GM19023 (cell line): Measurements from ENCODE around the gene GPR68.
"Not testable (repeated sequence)": the region's sequence is repeated elsewhere in the genome, so short reads cannot be mapped to it uniquely, and the experiment has no call there.

ENCODE experiments used
- ATAC-seq: cut with Tn5 transposase; IDR thresholded peaks from one replicate; pipeline ENCODE4 v1.9.1; 2021; ENCODE audit warnings: mild to moderate bottlenecking, moderate library complexity; ENCODE audit not compliant: unreplicated experiment

The GPR68 gene

GRCh38 chr14:91254461-91254860 lies 10.0 kb upstream of the GPR68 start:
- no peak for ATAC-seq

- no peak for ATAC-seq
Observed at GRCh38 chr14:91253795-91254323, 9.4 kb upstream of the GPR68 start.

- no peak for ATAC-seq
Observed at GRCh38 chr14:91252871-91253794, 8.6 kb upstream of the GPR68 start.

GRCh38 chr14:91250912-91251311 lies 6.4 kb upstream of the GPR68 start:
- no peak for ATAC-seq

GRCh38 chr14:91249841-91250616 lies 5.5 kb upstream of the GPR68 start:
- ATAC-seq, result peak; percentile 89

GRCh38 chr14:91246051-91246852 lies 1.7 kb upstream of the GPR68 start:
- ATAC-seq, result no peak

GRCh38 chr14:91245616-91246015 lies 1.1 kb upstream of the GPR68 start:
- ATAC-seq, result not testable (repeated sequence)

- no peak for ATAC-seq
Observed at GRCh38 chr14:91245029-91245428, 525 bp upstream of the GPR68 start.

GRCh38 chr14:91243074-91243471 lies 1.4 kb downstream of the GPR68 start:
- no peak for ATAC-seq

- no peak for ATAC-seq
Observed at GRCh38 chr14:91242635-91243034, 1.9 kb downstream of the GPR68 start.

GRCh38 chr14:91241863-91242262 lies 2.6 kb downstream of the GPR68 start:
- ATAC-seq, result no peak

- ATAC-seq, result no peak
Observed at GRCh38 chr14:91238661-91239060, 5.8 kb downstream of the GPR68 start.

GRCh38 chr14:91238085-91238484 lies 6.4 kb downstream of the GPR68 start:
- no peak for ATAC-seq

- no peak for ATAC-seq
Observed at GRCh38 chr14:91237219-91237618, 7.3 kb downstream of the GPR68 start.

GRCh38 chr14:91235841-91236240 lies 8.7 kb downstream of the GPR68 start:
- no peak for ATAC-seq

GRCh38 chr14:91234791-91235114 lies 9.8 kb downstream of the GPR68 start:
- ATAC-seq, result no peak

GRCh38 chr14:91233936-91234790 lies 10.3 kb downstream of the GPR68 start:
- no peak for ATAC-seq

GRCh38 chr14:91232603-91233002 lies 11.9 kb downstream of the GPR68 start:
- ATAC-seq, result no peak

- no peak for ATAC-seq
Observed at GRCh38 chr14:91232052-91232451, 12.5 kb downstream of the GPR68 start.

- no peak for ATAC-seq
Observed at GRCh38 chr14:91231446-91231845, 13.1 kb downstream of the GPR68 start.
